Testis (tissue), 3 donors: ENCODE measurements around the gene PLEK2. TPM values are rescaled to one million over a fixed set of nuclear protein-coding genes. Genes with fewer than 3 reads are reported as not detected.

Experiments
- DNase-seq: peaks from one replicate; pipeline ENCODE4 v3.0.0-alpha.2; 2019
- H3K27ac ChIP-seq, 2 donors: fragments of 200-600 bp; sonication (generic); one replicate each; pipeline ENCODE4 v1.5.1; 2019
- H3K27me3 ChIP-seq: fragments of 200-600 bp; sonication (generic); one replicate; pipeline ENCODE4 v1.5.1; 2019
- H3K36me3 ChIP-seq: fragments of 200-600 bp; sonication (generic); one replicate; pipeline ENCODE4 v1.5.1; 2017; ENCODE audit warnings: low read depth; ENCODE audit errors: missing control alignments
- H3K4me1 ChIP-seq: fragments of 200-600 bp; sonication (generic); one replicate; pipeline ENCODE4 v1.5.1; 2019
- H3K4me3 ChIP-seq, 2 donors: fragments of 200-600 bp; sonication (generic); one replicate each; pipeline ENCODE4 v1.5.1; 2017 to 2019
- H3K9me3 ChIP-seq: fragments of 200-600 bp; sonication (generic); one replicate; pipeline ENCODE4 v1.5.1; 2017
- CTCF ChIP-seq, 3 experiments: fragments of 450-650 bp in 2 of 3; fragments of 200-600 bp in 1 of 3; sonication (generic) in 1 of 3; IDR thresholded peaks; one replicate each; pipeline ENCODE4 v1.5.1; 2016 to 2019; ENCODE audit warnings: antibody characterized with exemption in 3 of 3, mild to moderate bottlenecking in 2 of 3, moderate library complexity in 1 of 3
- POLR2A ChIP-seq: fragments of 450-650 bp; IDR thresholded peaks from one replicate; pipeline ENCODE4 v1.6.1; 2017; ENCODE audit warnings: antibody characterized with exemption, mild to moderate bottlenecking, moderate library complexity
- WGBS, 2 donors: methylation state at CpG; one replicate each; pipeline ENCODE4 v1.1.5; 2018; 5-methylcytosine and 5-hydroxymethylcytosine counted together
- intact Hi-C: fragments of 100-400 bp; cut with DNase I; formaldehyde crosslinking; loops from one replicate; pipeline ENCODE4 v1.15.1; 2023; ENCODE audit warnings: low total_unique reads
- polyA plus RNA-seq: library from polyadenylated mRNA; stranded (reverse); fragments of 350-450 nt; fragmentation: Illumina TruSeq; extraction: RNeasy Lipid Tissue Mini Kit (QIAGEN cat#74804); gene quantifications from one replicate; pipeline ENCODE4 v1.2.3, GENCODE V29; 2014; ENCODE audit warnings: low read depth, low replicate concordance; ENCODE audit not compliant: insufficient read depth
- total RNA-seq, 2 donors: library from RNA; depleted of rRNA; stranded (reverse); fragments of >200 nt; gene quantifications; one replicate each; pipeline ENCODE4 v1.2.3, GENCODE V29; 2016

PLEK2 gene
- total and polyA plus RNA-seq, 3 donors from 2014 or later, result 4.2 to 7.1 (median 5.7) TPM

- WGBS, 2 donors, result 68 to 83% methylated on average over 2 of the region's 2 CpGs
- no peak overlapping the region for H3K27ac ChIP-seq
Observed at GRCh38 chr14:67387195-67387594, 24.8 kb downstream of the PLEK2 start.

GRCh38 chr14:67385618-67386017 lies 26.3 kb downstream of the PLEK2 start:
- 76 to 89% methylated on average over 2 of the region's 2 CpGs for WGBS, 2 donors
- no peaks in the 10 kb centered on the region for H3K9me3 ChIP-seq
- no peak for DNase-seq
- intact Hi-C loops, result no loop called here
- no peak overlapping the region for H3K4me3 ChIP-seq
- H3K27ac ChIP-seq, result no peak overlapping the region
- H3K27me3 ChIP-seq, result no peaks in the 10 kb centered on the region
- peaks cover 3% of the 10 kb centered on the region for H3K4me1 ChIP-seq
- no peaks in the 10 kb centered on the region for H3K36me3 ChIP-seq
- TF ChIP-seq CTCF (IDR thresholded peaks at IDR 0.05), result no peak
- TF ChIP-seq POLR2A, result no peak

More at GRCh38 chr14:67387195-67387594, 24.8 kb downstream of the PLEK2 start:
- TF ChIP-seq CTCF (IDR thresholded peaks at IDR 0.05), result no peak
- no peak for TF ChIP-seq POLR2A
- H3K4me3 ChIP-seq, result no peak overlapping the region
- no peaks in the 10 kb centered on the region for H3K27me3 ChIP-seq
- no peaks in the 10 kb centered on the region for H3K36me3 ChIP-seq
- intact Hi-C loops, result no loop called here
- H3K9me3 ChIP-seq, result no peaks in the 10 kb centered on the region
- DNase-seq, result no peak
- H3K4me1 ChIP-seq, result peaks cover 3% of the 10 kb centered on the region

GRCh38 chr14:67385120-67385519 lies 26.8 kb downstream of the PLEK2 start:
- intact Hi-C loops, result no loop called here
- no peak for TF ChIP-seq POLR2A
- no peak for TF ChIP-seq CTCF (IDR thresholded peaks at IDR 0.05)
- H3K27ac ChIP-seq, result no peak overlapping the region
- H3K27me3 ChIP-seq, result no peaks in the 10 kb centered on the region
- H3K9me3 ChIP-seq, result no peaks in the 10 kb centered on the region
- WGBS, 2 donors, result 86 to 89% methylated on average over 2 of the region's 2 CpGs
- H3K4me1 ChIP-seq, result peaks cover 3% of the 10 kb centered on the region
- no peak overlapping the region for H3K4me3 ChIP-seq
- no peak for DNase-seq
- no peaks in the 10 kb centered on the region for H3K36me3 ChIP-seq

GRCh38 chr14:67377916-67378315 lies 34.0 kb downstream of the PLEK2 start:
- no peak for DNase-seq
- intact Hi-C loops, result no loop called here
- Histone ChIP-seq H3K27me3 (no peaks in the 10 kb centered on the region), H3K9me3 (no peaks in the 10 kb centered on the region), H3K4me3 (no peak overlapping the region), H3K36me3 (no peaks in the 10 kb centered on the region), H3K4me1 (no peaks in the 10 kb centered on the region), H3K27ac (no peak overlapping the region)
- TF ChIP-seq CTCF (IDR thresholded peaks at IDR 0.05), result no peak

- intact Hi-C loops, result no loop called here
- no peak for TF ChIP-seq POLR2A
- Histone ChIP-seq H3K27ac (no peak overlapping the region), H3K4me1 (no peaks in the 10 kb centered on the region), H3K36me3 (no peaks in the 10 kb centered on the region), H3K9me3 (no peaks in the 10 kb centered on the region), H3K4me3 (no peak overlapping the region), H3K27me3 (no peaks in the 10 kb centered on the region)
- 82 to 87% methylated on average over 2 of the region's 2 CpGs for WGBS, 2 donors
- DNase-seq, result no peak
Observed at GRCh38 chr14:67373347-67373746, 38.6 kb downstream of the PLEK2 start.
